Erythroblast (primary cell): ENCODE data around the gene SYNE3.

Source experiments
- GATA1 ChIP-seq: IDR thresholded peaks from 2 replicates; pipeline ENCODE4 v1.6.1; 2011; ENCODE audit warnings: low read depth, mild to moderate bottlenecking, control low read depth, low read length, moderate library complexity
- POLR2A ChIP-seq: IDR thresholded peaks from 2 replicates; pipeline ENCODE4 v1.6.1; 2011; ENCODE audit warnings: mild to moderate bottlenecking, low read length

GRCh38 chr14:95526483-95527386 is 10.3 kb upstream of the SYNE3 start:
- TF ChIP-seq POLR2A (peak; percentile 54), GATA1 (no peak)
